HepG2 (cell line): Measurements from ENCODE around the gene ESRP2. TPM values are rescaled to one million over a fixed set of nuclear protein-coding genes. Genes with fewer than 3 reads are reported as not detected.

ENCODE experiments used
- ATAC-seq: fragments of 200-7000 bp; cut with Tn5 transposase; 3 replicates; pipeline ENCODE4 v1.9.1; 2020; ENCODE audit warnings: mild to moderate bottlenecking, moderate library complexity
- BruUV-seq: library from RNA; stranded (reverse); fragments of 400-500 nt; replicated peaks from 2 replicates; lab custom pipeline; 2021; lab: Mats Ljungman, UMichigan
- CTCF ChIA-PET: fragments of 300-600 bp; formaldehyde crosslinking; extraction: SDS; loops from one replicate; lab custom pipeline; 2021; ENCODE audit warnings: low total read pairs, inconsistent platforms, low intra/inter-chr PET ratio; lab: Yijun Ruan, JAX
- POLR2A ChIA-PET: fragments of 350-600 bp; sonication (Branson Sonifier 250); formaldehyde crosslinking; loops from one replicate; lab custom pipeline; 2020; ENCODE audit warnings: antibody characterized with exemption, inconsistent platforms; lab: Yijun Ruan, JAX
- DNase-seq: peaks from one replicate; pipeline ENCODE4 v3.0.0-alpha.2; 2015; ENCODE audit warnings: low spot score
- FAIRE-seq: peaks from 3 replicates; lab custom pipeline; 2011; peaks lifted over from hg19 to GRCh38; lab: Jason Lieb, UNC
- H2AFZ ChIP-seq: one replicate; pipeline ENCODE4 v1.6.1; 2011; ENCODE audit warnings: low read length, inconsistent platforms
- H3K27ac ChIP-seq: fragments of 300-600 bp; 3 replicates; pipeline ENCODE4 v1.8.0; 2011; ENCODE audit warnings: mixed run types, mild to moderate bottlenecking, mixed read lengths, low read length, inconsistent platforms; ENCODE audit not compliant: insufficient read depth; ENCODE audit errors: extremely low read length
- H3K27me3 ChIP-seq, 2 experiments: fragments of 200-600 bp in 1 of 2; 2 replicates in 1 of 2; 3 replicates in 1 of 2; pipeline versions ENCODE4 v1.6.0 to v1.8.0; 2011; ENCODE audit warnings: low read length in 2 of 2, mild to moderate bottlenecking in 2 of 2, moderate library complexity in 2 of 2, inconsistent platforms in 1 of 2; ENCODE audit not compliant: insufficient read depth in 2 of 2, control insufficient read depth in 1 of 2
- H3K36me3 ChIP-seq, 2 experiments: fragments of 200-600 bp in 1 of 2; replicated peaks in 1 of 2; 2 replicates in 1 of 2; 3 replicates in 1 of 2; pipeline versions ENCODE4 v1.5.1 to v1.8.0; 2011; ENCODE audit warnings: low read length in 2 of 2, inconsistent platforms in 1 of 2; ENCODE audit not compliant: insufficient read depth in 2 of 2, control insufficient read depth in 1 of 2
- H3K4me1 ChIP-seq: 2 replicates; pipeline ENCODE4 v1.5.1; 2012; ENCODE audit warnings: low read length, inconsistent platforms; ENCODE audit not compliant: insufficient read depth
- H3K4me2 ChIP-seq: 2 replicates; pipeline ENCODE4 v1.6.0; 2011; ENCODE audit warnings: low read depth, low read length, inconsistent platforms
- H3K4me3 ChIP-seq, 3 experiments: fragments of 200-600 bp in 1 of 3; sonication (generic), shearing (Covaris generic) in 1 of 3; replicated peaks in 1 of 3; 2 replicates each; pipeline ENCODE4 v1.5.1; 2011 to 2016; ENCODE audit warnings: low read length in 3 of 3, inconsistent platforms in 2 of 3, low read depth in 2 of 3, mild to moderate bottlenecking in 2 of 3, control low read depth in 1 of 3, mixed read lengths in 1 of 3; ENCODE audit not compliant: insufficient read depth in 1 of 3
- H3K79me2 ChIP-seq: one replicate; pipeline ENCODE4 v1.6.1; 2011; ENCODE audit warnings: low read length, inconsistent platforms; ENCODE audit not compliant: insufficient read depth
- H3K9ac ChIP-seq: 2 replicates; pipeline ENCODE4 v1.6.0; 2011; ENCODE audit warnings: mild to moderate bottlenecking, low read depth, low read length, inconsistent platforms; ENCODE audit not compliant: insufficient read depth
- H3K9me3 ChIP-seq: 2 replicates; pipeline ENCODE4 v1.5.1; 2012; ENCODE audit warnings: mild to moderate bottlenecking, low read length
- H4K20me1 ChIP-seq: 2 replicates; pipeline ENCODE4 v1.6.0; 2011; ENCODE audit warnings: inconsistent platforms, mild to moderate bottlenecking, low read length, moderate library complexity; ENCODE audit not compliant: insufficient read depth
- BORCS8-MEF2B ChIP-seq: sonication (generic); formaldehyde crosslinking; IDR thresholded peaks from 2 replicates; pipeline ENCODE4 v1.8.0; 2022; ENCODE audit warnings: mild to moderate bottlenecking, missing genetic modification reagents
- CAMTA2 ChIP-seq: sonication (generic); formaldehyde crosslinking; IDR thresholded peaks from 2 replicates; pipeline ENCODE4 v1.4.0; 2020; ENCODE audit warnings: mild to moderate bottlenecking, missing genetic modification reagents, borderline replicate concordance
- CEBPB ChIP-seq: IDR thresholded peaks from 2 replicates; pipeline ENCODE4 v1.6.1; 2011; ENCODE audit warnings: low read depth, low read length, improper control_type of control experiment, borderline replicate concordance
- FOXM1 ChIP-seq: sonication (generic); formaldehyde crosslinking; IDR thresholded peaks from 2 replicates; pipeline ENCODE4 v1.5.0; 2020; ENCODE audit warnings: missing genetic modification reagents
- MZF1 ChIP-seq: sonication (generic); formaldehyde crosslinking; IDR thresholded peaks from 2 replicates; pipeline ENCODE4 v1.8.1; 2023; ENCODE audit warnings: mild to moderate bottlenecking, missing genetic modification reagents, borderline replicate concordance
- NRL ChIP-seq: sonication (generic); formaldehyde crosslinking; IDR thresholded peaks from 2 replicates; pipeline ENCODE4 v1.5.0; 2020; ENCODE audit warnings: missing genetic modification reagents, mild to moderate bottlenecking, moderate library complexity, borderline replicate concordance
- PAF1 ChIP-seq: IDR thresholded peaks from 2 replicates; pipeline ENCODE4 v1.6.1; 2016; ENCODE audit warnings: missing genetic modification reagents, missing compliant biosample characterization
- POLR2AphosphoS5 ChIP-seq: IDR thresholded peaks from 2 replicates; pipeline ENCODE4 v1.6.1; 2012; ENCODE audit warnings: low read depth, low read length
- PTBP1 ChIP-seq: fragments of 200-400 bp; formaldehyde crosslinking; IDR thresholded peaks from 2 replicates; pipeline ENCODE4 v1.6.1; 2018; ENCODE audit warnings: low read length, low read depth; ENCODE audit not compliant: poor library complexity, severe bottlenecking
- RBM22 ChIP-seq: fragments of 200-400 bp; formaldehyde crosslinking; optimal IDR thresholded peaks from 2 replicates; pipeline ENCODE3; 2017; ENCODE audit warnings: mild to moderate bottlenecking, low read length, moderate library complexity
- SP4 ChIP-seq: sonication (generic); formaldehyde crosslinking; IDR thresholded peaks from 2 replicates; pipeline ENCODE4 v1.8.1; 2023; ENCODE audit warnings: mild to moderate bottlenecking, missing genetic modification reagents
- SP5 ChIP-seq: IDR thresholded peaks from 2 replicates; pipeline ENCODE4 v1.6.1; 2016; ENCODE audit warnings: low read depth, borderline replicate concordance
- SRY ChIP-seq: sonication (generic); formaldehyde crosslinking; IDR thresholded peaks from 2 replicates; pipeline ENCODE4 v1.8.0; 2022; ENCODE audit warnings: mild to moderate bottlenecking, missing genetic modification reagents
- STAG1 ChIP-seq: sonication (generic); formaldehyde crosslinking; IDR thresholded peaks from 2 replicates; pipeline ENCODE4 v1.4.0; 2020; ENCODE audit warnings: missing genetic modification reagents
- YEATS2 ChIP-seq: sonication (generic); formaldehyde crosslinking; IDR thresholded peaks from 2 replicates; pipeline ENCODE4 v1.4.0; 2020; ENCODE audit warnings: missing genetic modification reagents, borderline replicate concordance
- ZC3H13 ChIP-seq: sonication (generic); formaldehyde crosslinking; IDR thresholded peaks from 2 replicates; pipeline ENCODE4 v1.8.1; 2023; ENCODE audit warnings: mild to moderate bottlenecking, missing genetic modification reagents, moderate library complexity
- ZNF225 ChIP-seq: sonication (generic); formaldehyde crosslinking; IDR thresholded peaks from 2 replicates; pipeline ENCODE4 v1.4.0; 2020; ENCODE audit warnings: mild to moderate bottlenecking, missing genetic modification reagents
- ZNF235 ChIP-seq: sonication (generic); formaldehyde crosslinking; IDR thresholded peaks from 2 replicates; pipeline ENCODE4 v1.8.1; 2023; ENCODE audit warnings: mild to moderate bottlenecking, missing genetic modification reagents, borderline replicate concordance
- ZNF780A ChIP-seq: sonication (generic); formaldehyde crosslinking; IDR thresholded peaks from 2 replicates; pipeline ENCODE4 v1.8.0; 2022; ENCODE audit warnings: mild to moderate bottlenecking, missing genetic modification reagents, moderate library complexity
- WGBS: methylation state at CpG from one replicate; pipeline ENCODE4 v1.1.6; 2017; ENCODE audit warnings: low lambda C conversion rate; 5-methylcytosine and 5-hydroxymethylcytosine counted together
- in situ Hi-C: cut with HindIII; loops from 2 replicates; pipeline ENCODE4 v1.10.0; 2017; ENCODE audit warnings: low pct_unique_long_range_greater_than_20kb; ENCODE audit not compliant: extremely low pct_ligation_motif_present
- intact Hi-C: fragments of 100-400 bp; cut with micrococcal nuclease; formaldehyde crosslinking; loops from one replicate; pipeline ENCODE4 v1.10.0; 2022; ENCODE audit not compliant: unreplicated experiment
- polyA plus RNA-seq, 8 experiments: library from polyadenylated mRNA; depleted of rRNA in 3 of 8; stranded (reverse) in 7 of 8; unstranded in 1 of 8; fragments of >200 nt; fragmentation: Illumina TruSeq in 4 of 8; extraction: Trizol in 4 of 8; gene quantifications; 2 replicates each; pipeline versions ENCODE4 v1.2.1 to v1.2.3, GENCODE V29; 2011 to 2016; ENCODE audit warnings: low read depth in 4 of 8, missing spikeins in 1 of 8, mixed read lengths in 1 of 8; ENCODE audit not compliant: insufficient read depth in 1 of 8
- total RNA-seq, 5 experiments: library from RNA; depleted of rRNA; stranded (reverse); fragments of >200 nt; fragmentation: Illumina TruSeq; extraction: Trizol; gene quantifications; 2 replicates each; pipeline ENCODE4 v1.2.3, GENCODE V29; 2016; ENCODE audit warnings: low read depth in 1 of 5
- TF ChIP-seq, protein P1 (sequence below): sonication (generic); formaldehyde crosslinking; IDR thresholded peaks from 2 replicates; pipeline ENCODE4 v1.8.0; 2022; ENCODE audit warnings: missing genetic modification reagents, mild to moderate bottlenecking, borderline replicate concordance
- TF ChIP-seq, protein P2 (sequence below): sonication (generic); formaldehyde crosslinking; IDR thresholded peaks from 2 replicates; pipeline ENCODE4 v1.4.0; 2020; ENCODE audit warnings: mild to moderate bottlenecking, missing genetic modification reagents

Gene ESRP2
- total and polyA plus RNA-seq, 2 of the 13 experiments (the other 11 are each of a cell fraction or from before 2014, with no cell fraction given) = 21.1 to 32.4 TPM

DNA sequence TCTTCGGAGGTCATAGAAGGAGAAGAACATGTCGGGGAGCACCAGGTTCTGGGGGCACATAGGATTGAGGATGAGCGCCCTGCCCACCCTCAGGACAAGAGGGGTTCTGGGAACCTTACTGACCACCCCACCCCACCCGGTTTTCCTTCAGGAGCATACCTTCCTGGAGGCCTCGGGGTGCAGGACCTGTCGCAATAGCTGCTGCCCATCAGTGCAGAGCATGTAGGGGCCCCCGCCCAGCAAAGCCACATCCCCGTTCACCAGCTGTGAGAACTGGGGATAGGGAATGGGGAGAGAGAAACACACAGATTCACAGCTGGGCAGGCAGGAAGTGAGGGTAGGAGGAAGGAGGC, 2.1 kb downstream of the ESRP2 start (continued):
- peak; percentile 15; the same call in 1 of the 2 replicates for TF ChIP-seq ZNF780A (CRISPR knock-in tag)
- TF ChIP-seq ZNF225 = 0 out of 2 replicates have a peak, but pooled peaks have one; percentile 1
- TF ChIP-seq YEATS2 (CRISPR knock-in tag) = no peak
- peak; percentile 23; the same call in 1 of the 2 replicates for TF ChIP-seq CEBPB
- 0 out of 2 replicates have a peak, but pooled peaks have one; percentile 17 for TF ChIP-seq MZF1 (CRISPR knock-in tag)
- no peak for TF ChIP-seq SP5 (CRISPR knock-in tag)
- TF ChIP-seq PTBP1 = peak; percentile 24
- TF ChIP-seq, protein P1, sequence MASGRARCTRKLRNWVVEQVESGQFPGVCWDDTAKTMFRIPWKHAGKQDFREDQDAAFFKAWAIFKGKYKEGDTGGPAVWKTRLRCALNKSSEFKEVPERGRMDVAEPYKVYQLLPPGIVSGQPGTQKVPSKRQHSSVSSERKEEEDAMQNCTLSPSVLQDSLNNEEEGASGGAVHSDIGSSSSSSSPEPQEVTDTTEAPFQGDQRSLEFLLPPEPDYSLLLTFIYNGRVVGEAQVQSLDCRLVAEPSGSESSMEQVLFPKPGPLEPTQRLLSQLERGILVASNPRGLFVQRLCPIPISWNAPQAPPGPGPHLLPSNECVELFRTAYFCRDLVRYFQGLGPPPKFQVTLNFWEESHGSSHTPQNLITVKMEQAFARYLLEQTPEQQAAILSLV = no peak
- TF ChIP-seq SRY = no peak

DNA sequence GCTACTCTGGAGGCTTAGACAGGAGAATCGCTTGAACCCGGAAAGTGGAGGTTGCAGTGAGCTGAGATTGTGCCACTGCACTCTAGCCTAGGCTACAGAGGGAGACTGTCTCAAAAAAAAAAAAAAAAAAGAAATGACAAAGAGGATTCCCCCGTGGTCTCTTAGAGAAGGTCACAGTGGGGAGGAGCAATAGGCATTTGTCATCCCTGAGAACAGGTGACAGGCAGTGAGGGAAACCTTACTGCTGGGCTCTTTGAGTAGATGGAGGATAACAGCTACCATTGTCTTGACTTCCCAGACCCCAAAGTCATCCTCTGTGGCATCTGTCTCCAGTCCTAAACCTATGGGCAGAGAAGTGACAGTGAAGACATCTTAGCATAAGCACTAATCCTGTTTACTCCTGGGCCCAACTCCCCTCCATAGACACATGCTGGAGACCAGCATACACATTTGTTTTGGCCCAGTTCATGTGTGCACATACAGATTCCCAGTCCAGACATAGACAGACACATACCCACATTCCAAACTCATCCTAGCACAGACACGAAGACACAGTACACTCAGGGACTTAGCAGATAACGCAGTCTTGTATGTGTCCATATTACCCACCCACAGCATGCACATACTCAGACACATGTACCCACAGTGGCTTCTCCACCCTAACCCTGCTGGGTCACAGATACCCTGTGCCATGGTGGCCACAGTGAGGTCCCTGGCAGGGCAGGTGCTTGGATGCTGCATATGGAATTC, 2.7 kb downstream of the ESRP2 start:
- Histone ChIP-seq H3K27me3 (no peaks in the 10 kb centered on the region; a peak in 1 of 5 replicates), H2AFZ (no peak overlapping the region), H3K79me2 (peaks cover 29% of the 10 kb centered on the region), H3K4me2 (no peak overlapping the region), H3K36me3 (peaks cover 33 to 48% of the 10 kb centered on the region in 2 experiments), H3K27ac (peak overlapping the region; percentile 4), H3K4me1 (peaks cover 34% of the 10 kb centered on the region), H4K20me1 (peaks cover 41% of the 10 kb centered on the region), H3K9ac (no peak overlapping the region), H3K4me3 (peak overlapping the region in 1 of 3 experiments; percentile 94; a peak in 1 of 6 replicates), H3K9me3 (no peaks in the 10 kb centered on the region)
- in situ Hi-C loops (loop anchor here (10.0 kb wide), 1 partner anchor 148 kb away; the partner anchor contains the start of gene NFATC3), intact Hi-C loops (no loop called here)
- FAIRE-seq (no peak), DNase-seq (no peak), ATAC-seq (no peak)
- CTCF ChIA-PET = no interaction called here
- 87% methylated on average over 5 of the region's 5 CpGs for WGBS
- BruUV-seq = no TSS peak
- POLR2A ChIA-PET = interaction anchor here (1.4 to 5.6 kb wide), 5 partner anchors 9 to 267 kb away, joined by 4 to 100 read pairs (median 6); partner anchors contain the start of gene NFATC3
- TF ChIP-seq RBM22 (peak; percentile 75), POLR2AphosphoS5 (peak; percentile 22; the same call in 1 of the 2 replicates), CAMTA2 (CRISPR knock-in tag) (0 out of 2 replicates have a peak, but pooled peaks have one; percentile 18), NRL (0 out of 2 replicates have a peak, but pooled peaks have one; percentile 5), BORCS8-MEF2B (CRISPR knock-in tag) (0 out of 2 replicates have a peak, but pooled peaks have one; percentile 31), FOXM1 (CRISPR knock-in tag) (0 out of 2 replicates have a peak, but pooled peaks have one; percentile 31), STAG1 (no peak), ZC3H13 (CRISPR knock-in tag) (0 out of 2 replicates have a peak, but pooled peaks have one; percentile 7), PAF1 (CRISPR knock-in tag) (peak; percentile 75; the same call in 1 of the 2 replicates), SP4 (0 out of 2 replicates have a peak, but pooled peaks have one; percentile 2), ZNF235 (0 out of 2 replicates have a peak, but pooled peaks have one; percentile 8)
- TF ChIP-seq, protein P2, sequence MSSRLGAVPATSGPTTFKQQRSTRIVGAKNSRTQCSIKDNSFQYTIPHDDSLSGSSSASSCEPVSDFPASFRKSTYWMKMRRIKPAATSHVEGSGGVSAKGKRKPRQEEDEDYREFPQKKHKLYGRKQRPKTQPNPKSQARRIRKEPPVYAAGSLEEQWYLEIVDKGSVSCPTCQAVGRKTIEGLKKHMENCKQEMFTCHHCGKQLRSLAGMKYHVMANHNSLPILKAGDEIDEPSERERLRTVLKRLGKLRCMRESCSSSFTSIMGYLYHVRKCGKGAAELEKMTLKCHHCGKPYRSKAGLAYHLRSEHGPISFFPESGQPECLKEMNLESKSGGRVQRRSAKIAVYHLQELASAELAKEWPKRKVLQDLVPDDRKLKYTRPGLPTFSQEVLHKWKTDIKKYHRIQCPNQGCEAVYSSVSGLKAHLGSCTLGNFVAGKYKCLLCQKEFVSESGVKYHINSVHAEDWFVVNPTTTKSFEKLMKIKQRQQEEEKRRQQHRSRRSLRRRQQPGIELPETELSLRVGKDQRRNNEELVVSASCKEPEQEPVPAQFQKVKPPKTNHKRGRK (CRISPR knock-in tag) = peak; percentile 59; the same call in 1 of the 2 replicates
